ENCODE measurements around the gene STAT4. TPM values are rescaled to one million over a fixed set of nuclear protein-coding genes. Genes with fewer than 3 reads are reported as not detected.

Gene STAT4
- total and polyA plus RNA-seq, 4 donors, result 0.85 to 7.9 (median 3.2) TPM

- H3K27ac ChIP-seq (ENCODE audit: low read depth in 1 of 2, low read length in 2 of 2), result no peak overlapping the region
- peaks cover 0 to 3% (median 0%) of the 10 kb centered on the region in 4 donors for H3K4me1 ChIP-seq (ENCODE audit: control insufficient read depth in 4 of 4, insufficient read depth in 4 of 4, low read length in 3 of 4)
- H3K4me3 ChIP-seq (ENCODE audit: low read depth in 1 of 3, low read length in 3 of 3), result no peak overlapping the region
- WGBS, result 52% methylated on average over 4 of the region's 4 CpGs
- H3K9me3 ChIP-seq (ENCODE audit: control insufficient read depth in 4 of 4, low read length in 3 of 4), result no peaks in the 10 kb centered on the region
- no peak for DNase-seq (ENCODE audit: low spot score)
- H3K27me3 ChIP-seq (ENCODE audit: control insufficient read depth in 4 of 4, insufficient read depth in 4 of 4, low read length in 3 of 4), result no peaks in the 10 kb centered on the region
- no peak overlapping the region for H3K9ac ChIP-seq (ENCODE audit: low read depth in 1 of 2, low read length in 2 of 2)
- peaks cover 0 to 2% (median under 1%) of the 10 kb centered on the region in 4 donors for H3K36me3 ChIP-seq (ENCODE audit: control insufficient read depth in 4 of 4, insufficient read depth in 3 of 4, low read depth in 1 of 4, low read length in 3 of 4)
- TF ChIP-seq EGR1 (IDR thresholded peaks at IDR 0.05; ENCODE audit: low read depth in 2 of 2) (no peak), JUND (IDR thresholded peaks at IDR 0.05) (no peak), FOXA1 (IDR thresholded peaks at IDR 0.05) (no peak), ZBTB33 (IDR thresholded peaks at IDR 0.05) (no peak), TAF1 (conservative IDR thresholded peaks at IDR 0.05) (no peak), SP1 (IDR thresholded peaks at IDR 0.05) (no peak), GABPA (IDR thresholded peaks at IDR 0.05 in 1 of 2, conservative IDR thresholded peaks at IDR 0.05 in 1 of 2) (no peak), HNF4G (IDR thresholded peaks at IDR 0.05) (no peak), RAD21 (IDR thresholded peaks at IDR 0.05) (no peak), MAX (IDR thresholded peaks at IDR 0.05) (no peak), YY1 (IDR thresholded peaks at IDR 0.05) (no peak), RXRA (IDR thresholded peaks at IDR 0.05) (no peak), HNF4A (conservative IDR thresholded peaks at IDR 0.05) (no peak), REST (IDR thresholded peaks at IDR 0.05) (no peak), NR2F2 (IDR thresholded peaks at IDR 0.05) (no peak), FOXA2 (IDR thresholded peaks at IDR 0.05) (no peak), ATF3 (IDR thresholded peaks at IDR 0.05) (no peak)
- TF ChIP-seq, protein P1, sequence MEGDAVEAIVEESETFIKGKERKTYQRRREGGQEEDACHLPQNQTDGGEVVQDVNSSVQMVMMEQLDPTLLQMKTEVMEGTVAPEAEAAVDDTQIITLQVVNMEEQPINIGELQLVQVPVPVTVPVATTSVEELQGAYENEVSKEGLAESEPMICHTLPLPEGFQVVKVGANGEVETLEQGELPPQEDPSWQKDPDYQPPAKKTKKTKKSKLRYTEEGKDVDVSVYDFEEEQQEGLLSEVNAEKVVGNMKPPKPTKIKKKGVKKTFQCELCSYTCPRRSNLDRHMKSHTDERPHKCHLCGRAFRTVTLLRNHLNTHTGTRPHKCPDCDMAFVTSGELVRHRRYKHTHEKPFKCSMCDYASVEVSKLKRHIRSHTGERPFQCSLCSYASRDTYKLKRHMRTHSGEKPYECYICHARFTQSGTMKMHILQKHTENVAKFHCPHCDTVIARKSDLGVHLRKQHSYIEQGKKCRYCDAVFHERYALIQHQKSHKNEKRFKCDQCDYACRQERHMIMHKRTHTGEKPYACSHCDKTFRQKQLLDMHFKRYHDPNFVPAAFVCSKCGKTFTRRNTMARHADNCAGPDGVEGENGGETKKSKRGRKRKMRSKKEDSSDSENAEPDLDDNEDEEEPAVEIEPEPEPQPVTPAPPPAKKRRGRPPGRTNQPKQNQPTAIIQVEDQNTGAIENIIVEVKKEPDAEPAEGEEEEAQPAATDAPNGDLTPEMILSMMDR (IDR thresholded peaks at IDR 0.05; ENCODE audit: low read depth, low read length, missing input control), result no peak
These were observed 84.4 kb downstream of the STAT4 start for GRCh38 chr2:191066197-191066918.

Data from liver (tissue), 9 donors.